ENCODE data around the gene GRAMD1C. TPM values are rescaled to one million over a fixed set of nuclear protein-coding genes. Genes with fewer than 3 reads are reported as not detected.

GRAMD1C gene
- total and polyA plus RNA-seq, 9 of the 15 experiments (the other 6 are each of a cell fraction or from before 2014, with no cell fraction given) = not detected

- CTCF ChIA-PET (ENCODE audit: low intra/inter-chr PET ratio) = no interaction called here
- POLR2A ChIA-PET = interaction anchor here (0.6 kb wide), 1 partner anchor 75 kb away, joined by 3 read pairs; no protein-coding TSS in a partner anchor
These were observed 44.1 kb upstream of the GRAMD1C start for GRCh38 chr3:113794526-113794925.

More at GRCh38 chr3:113794526-113794925, 44.1 kb upstream of the GRAMD1C start:
- no peaks in the 10 kb centered on the region for H3K27me3 ChIP-seq (ENCODE audit: control insufficient read depth in 2 of 2, insufficient read depth in 2 of 2, low read length in 2 of 2)
- H3K4me3 ChIP-seq = no peak overlapping the region
- intact Hi-C loops (cut with micrococcal nuclease) (no loop called here), in situ Hi-C loops (cut with MboI) (no loop called here)
- H3K9ac ChIP-seq (ENCODE audit: insufficient read depth in 1 of 2, low read depth in 2 of 2, low read length in 2 of 2) = no peak overlapping the region
- no peak for DNase-seq (ENCODE audit: extremely low read depth in 1 of 4, low spot score in 3 of 4)
- H3K4me1 ChIP-seq (replicated peaks in 1 of 2; ENCODE audit: control insufficient read depth in 2 of 2, insufficient read depth in 2 of 2, low read length in 2 of 2) = no peaks in the 10 kb centered on the region
- H3K27ac ChIP-seq (ENCODE audit: extremely low read depth, low read depth, low read length) = no peak overlapping the region
- no TSS peak for BruUV-seq (replicated peaks)
- H3K9me3 ChIP-seq (replicated peaks; ENCODE audit: control insufficient read depth, insufficient read depth, low read depth, low read length) = no peaks in the 10 kb centered on the region
- TF ChIP-seq RHOXF2B (CRISPR knock-in tag; conservative IDR thresholded peaks at IDR 0.05) (no peak), ARID4B (CRISPR knock-in tag; IDR thresholded peaks at IDR 0.05) (no peak), SPI1 (IDR thresholded peaks at IDR 0.05; ENCODE audit: borderline replicate concordance, low read depth, low read length) (peak; percentile 63; the same call in 1 of the 2 replicates), PPARD (CRISPR knock-in tag; IDR thresholded peaks at IDR 0.05) (no peak)
- H4K20me1 ChIP-seq (replicated peaks; ENCODE audit: control insufficient read depth, insufficient read depth, low read length) = no peaks in the 10 kb centered on the region
- H3K9me1 ChIP-seq (ENCODE audit: control insufficient read depth, insufficient read depth, low read length) = no peaks in the 10 kb centered on the region
- ATAC-seq = no peak
- WGBS (ENCODE audit: insufficient coverage, low coverage, missing lambda C conversion rate) = 74% methylated on average over 3 of the region's 4 CpGs
- no peak overlapping the region for H3K4me2 ChIP-seq (ENCODE audit: insufficient read depth, low read length)
- peaks cover 58% of the 10 kb centered on the region; the same call in 2 of the 3 replicates for H3K36me3 ChIP-seq (ENCODE audit: control insufficient read depth, insufficient read depth, low read length)
- no peaks in the 10 kb centered on the region for H3K79me2 ChIP-seq (ENCODE audit: control insufficient read depth, insufficient read depth, low read length)
- H2AFZ ChIP-seq (ENCODE audit: low read depth, low read length) = no peak overlapping the region
- FAIRE-seq = no peak
